Measurements from ENCODE around the gene AFAP1L1.

AFAP1L1 gene

DNA sequence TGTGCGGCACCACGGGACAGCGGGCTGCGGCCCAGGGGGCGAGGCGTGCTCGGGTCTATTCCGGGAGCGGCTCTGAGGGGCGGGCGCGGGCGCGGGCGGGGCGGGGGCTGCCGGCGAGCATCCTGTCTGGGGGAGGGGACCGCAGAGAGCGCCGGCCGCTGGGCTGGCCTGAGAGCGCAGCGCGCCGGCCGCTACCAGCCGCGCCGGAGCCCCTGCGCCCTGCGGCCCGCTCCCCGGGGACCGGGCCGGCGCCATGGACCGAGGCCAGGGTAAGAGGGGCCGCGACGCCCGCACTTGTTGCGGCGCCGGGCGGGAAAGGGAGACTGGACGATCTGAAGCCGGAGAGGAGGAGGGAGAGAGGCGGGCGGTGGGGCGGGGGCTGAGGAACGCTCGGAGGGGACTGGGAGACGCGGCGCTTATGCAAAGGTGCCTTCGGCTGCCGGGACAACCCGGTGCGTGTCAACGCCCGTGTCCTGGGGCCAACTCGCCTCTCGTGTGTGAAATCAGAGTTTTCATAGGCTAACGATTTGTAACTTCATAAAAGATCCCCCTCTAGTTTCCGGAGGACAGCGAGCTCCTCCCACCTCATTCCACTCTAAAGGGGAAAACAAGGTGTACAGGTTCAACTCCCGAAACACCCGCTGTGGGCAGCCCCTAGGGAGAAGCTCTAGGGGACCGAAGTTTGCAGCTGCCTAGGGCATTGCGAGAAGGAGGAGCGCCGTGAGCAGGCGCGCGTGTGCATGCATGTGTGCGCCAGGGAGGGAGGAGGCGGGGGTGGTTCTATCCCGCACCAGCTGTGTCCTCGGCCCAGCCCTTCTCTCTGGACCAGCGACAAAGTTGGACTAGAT is at the start of gene AFAP1L1:
Gene AFAP1L1 (plus strand): TSS at position 144 of the 848 bp plus-strand sequence. CDS start 110 bp downstream, at position 254.
- H3K27ac ChIP-seq: peak within 1 kb of the TSS; percentile 67 to 75
- TF ChIP-seq, protein P1, sequence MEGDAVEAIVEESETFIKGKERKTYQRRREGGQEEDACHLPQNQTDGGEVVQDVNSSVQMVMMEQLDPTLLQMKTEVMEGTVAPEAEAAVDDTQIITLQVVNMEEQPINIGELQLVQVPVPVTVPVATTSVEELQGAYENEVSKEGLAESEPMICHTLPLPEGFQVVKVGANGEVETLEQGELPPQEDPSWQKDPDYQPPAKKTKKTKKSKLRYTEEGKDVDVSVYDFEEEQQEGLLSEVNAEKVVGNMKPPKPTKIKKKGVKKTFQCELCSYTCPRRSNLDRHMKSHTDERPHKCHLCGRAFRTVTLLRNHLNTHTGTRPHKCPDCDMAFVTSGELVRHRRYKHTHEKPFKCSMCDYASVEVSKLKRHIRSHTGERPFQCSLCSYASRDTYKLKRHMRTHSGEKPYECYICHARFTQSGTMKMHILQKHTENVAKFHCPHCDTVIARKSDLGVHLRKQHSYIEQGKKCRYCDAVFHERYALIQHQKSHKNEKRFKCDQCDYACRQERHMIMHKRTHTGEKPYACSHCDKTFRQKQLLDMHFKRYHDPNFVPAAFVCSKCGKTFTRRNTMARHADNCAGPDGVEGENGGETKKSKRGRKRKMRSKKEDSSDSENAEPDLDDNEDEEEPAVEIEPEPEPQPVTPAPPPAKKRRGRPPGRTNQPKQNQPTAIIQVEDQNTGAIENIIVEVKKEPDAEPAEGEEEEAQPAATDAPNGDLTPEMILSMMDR (IDR thresholded peaks at IDR 0.05): no peak
- peak; percentile 77 for DNase-seq (ENCODE audit: low spot score)

DNA sequence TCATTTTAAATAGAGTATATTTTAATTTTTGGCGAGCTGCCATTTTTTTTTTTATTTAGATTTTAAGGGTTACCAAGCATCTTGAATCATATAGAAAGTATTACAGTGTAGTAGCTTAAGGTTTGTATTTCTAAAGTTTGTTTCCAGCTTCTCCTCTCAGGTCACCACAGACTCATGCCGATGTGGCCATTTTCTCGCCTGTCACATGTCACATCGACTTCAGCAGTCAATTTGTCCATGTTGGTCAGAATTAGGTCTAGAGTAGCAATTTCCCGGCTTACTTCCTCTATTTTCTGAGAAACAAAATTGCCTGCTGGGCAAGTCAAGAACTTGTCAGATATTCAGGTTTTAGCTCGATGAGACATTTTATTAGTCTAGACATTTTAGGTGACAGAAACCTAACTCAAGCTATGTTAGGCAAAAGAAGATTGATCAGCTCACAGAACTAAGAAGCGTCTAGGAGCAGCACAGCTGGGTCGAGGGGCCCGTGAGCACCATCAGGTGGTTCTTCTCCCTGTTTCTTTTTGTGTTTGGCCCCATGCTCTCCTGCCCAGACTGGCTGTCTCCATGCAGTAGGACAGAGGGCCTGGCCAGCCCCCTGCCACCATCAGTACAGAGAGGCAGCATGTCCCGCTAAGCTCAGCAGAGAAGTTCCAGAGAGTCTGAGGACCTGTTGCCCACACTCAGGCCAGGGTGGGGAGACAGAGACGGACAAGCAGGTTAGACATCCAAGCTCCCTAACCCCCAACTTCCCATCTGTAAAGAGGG is 48.4 kb upstream of the AFAP1L1 start:
- TF ChIP-seq, protein P1 (IDR thresholded peaks at IDR 0.05): no peak
- H3K4me3 ChIP-seq: no peak overlapping the region
- DNase-seq (ENCODE audit: low spot score): no peak
- peak overlapping the region in 1 of 2 donors; percentile 37 for H3K27ac ChIP-seq

More for the DNA sequence above, at the start of gene AFAP1L1:
- H3K4me3 ChIP-seq: peak within 1 kb of the TSS; percentile 84

DNA sequence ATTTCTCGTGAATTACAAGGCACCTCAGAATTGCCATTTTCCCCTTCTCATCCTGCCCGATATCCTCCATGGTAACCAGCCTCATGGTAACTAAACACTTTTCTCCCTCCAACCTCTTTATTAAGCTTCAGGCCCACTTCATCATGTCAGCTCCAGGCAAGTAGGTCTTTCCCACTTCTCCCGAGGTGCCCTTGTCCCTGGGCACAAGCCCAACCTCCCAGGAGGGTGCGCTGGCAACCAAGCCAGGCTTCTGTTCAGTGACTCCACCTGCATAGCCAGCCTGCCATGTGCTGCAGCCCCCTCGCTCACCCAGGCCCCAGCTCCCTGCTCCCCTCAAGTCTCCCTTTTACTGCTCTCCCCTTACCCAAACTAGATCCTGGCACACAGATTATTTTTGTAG is 47.4 kb upstream of the AFAP1L1 start:
- TF ChIP-seq, protein P1 (IDR thresholded peaks at IDR 0.05): no peak
- no peak overlapping the region for H3K4me3 ChIP-seq
- DNase-seq (ENCODE audit: low spot score): no peak
- H3K27ac ChIP-seq: no peak overlapping the region

DNA sequence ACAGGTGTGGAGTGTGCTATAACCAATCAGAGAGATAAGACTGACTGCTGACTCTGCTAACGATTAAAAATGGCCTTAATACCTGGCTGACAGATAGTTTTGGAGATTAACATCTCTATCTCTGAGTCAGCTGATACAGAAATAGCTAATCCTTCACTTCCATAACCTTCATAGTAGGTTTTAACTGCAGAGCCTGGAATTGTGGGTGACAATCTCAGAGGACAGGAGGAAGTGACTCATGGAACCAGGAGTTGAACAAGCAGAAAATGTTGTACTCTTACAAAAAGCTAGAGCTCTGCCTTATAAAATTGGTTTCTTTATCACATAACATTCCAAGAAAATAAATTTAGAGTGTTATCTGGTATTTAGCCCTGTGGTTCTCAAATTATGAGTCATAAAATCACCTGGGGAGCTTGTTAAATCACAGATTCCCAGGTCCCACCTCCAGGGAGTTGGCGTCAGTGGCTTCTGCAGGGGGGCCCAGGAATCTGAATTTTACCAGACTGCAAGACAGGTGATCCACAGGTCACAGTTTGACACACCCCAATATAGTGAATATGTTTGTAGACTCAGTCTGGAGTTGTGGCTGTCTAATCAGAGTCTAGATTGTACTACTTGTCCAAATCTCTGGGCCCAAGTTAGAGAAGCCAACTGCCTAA is 44.4 kb upstream of the AFAP1L1 start:
- H3K4me3 ChIP-seq: no peak overlapping the region
- H3K27ac ChIP-seq: peak overlapping the region in 1 of 2 donors; percentile 53
- TF ChIP-seq, protein P1 (IDR thresholded peaks at IDR 0.05): no peak
- DNase-seq (ENCODE audit: low spot score): no peak

DNA sequence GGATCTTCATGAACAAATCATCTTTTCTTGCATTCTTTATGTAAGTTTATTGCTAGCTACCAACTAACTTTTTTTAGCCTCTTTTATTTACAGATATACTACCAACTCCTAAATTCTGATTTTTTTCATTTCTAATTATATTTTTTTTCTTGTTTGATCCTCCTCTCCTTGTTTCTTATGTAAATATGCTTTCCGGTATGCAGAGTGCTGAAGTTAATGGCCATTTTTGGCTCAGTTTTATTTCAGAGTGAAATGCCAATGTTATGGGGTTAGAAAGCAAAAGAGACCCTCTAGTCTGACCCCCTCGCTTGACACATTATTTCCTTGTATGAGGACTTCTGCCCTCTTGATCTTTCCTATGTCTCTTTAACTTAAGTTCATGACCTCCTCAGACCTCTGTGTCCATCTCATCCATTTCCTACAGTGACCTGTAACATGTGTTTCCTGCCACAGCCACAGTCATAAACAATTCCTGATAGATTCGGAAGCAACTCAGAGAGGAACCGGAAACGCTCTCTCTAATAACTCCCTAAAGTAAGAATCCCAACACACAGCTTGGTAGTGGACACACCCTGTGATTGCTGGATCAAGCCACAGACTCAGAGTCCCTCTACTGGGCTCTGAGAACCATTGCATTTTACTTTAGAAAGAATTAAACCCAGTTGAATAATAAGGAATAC is 42.9 kb upstream of the AFAP1L1 start:
- TF ChIP-seq, protein P1 (IDR thresholded peaks at IDR 0.05): peak; percentile 47
- Histone ChIP-seq H3K27ac (peak overlapping the region in 1 of 2 donors; percentile 24), H3K4me3 (no peak overlapping the region)
- no peak for DNase-seq (ENCODE audit: low spot score)

DNA sequence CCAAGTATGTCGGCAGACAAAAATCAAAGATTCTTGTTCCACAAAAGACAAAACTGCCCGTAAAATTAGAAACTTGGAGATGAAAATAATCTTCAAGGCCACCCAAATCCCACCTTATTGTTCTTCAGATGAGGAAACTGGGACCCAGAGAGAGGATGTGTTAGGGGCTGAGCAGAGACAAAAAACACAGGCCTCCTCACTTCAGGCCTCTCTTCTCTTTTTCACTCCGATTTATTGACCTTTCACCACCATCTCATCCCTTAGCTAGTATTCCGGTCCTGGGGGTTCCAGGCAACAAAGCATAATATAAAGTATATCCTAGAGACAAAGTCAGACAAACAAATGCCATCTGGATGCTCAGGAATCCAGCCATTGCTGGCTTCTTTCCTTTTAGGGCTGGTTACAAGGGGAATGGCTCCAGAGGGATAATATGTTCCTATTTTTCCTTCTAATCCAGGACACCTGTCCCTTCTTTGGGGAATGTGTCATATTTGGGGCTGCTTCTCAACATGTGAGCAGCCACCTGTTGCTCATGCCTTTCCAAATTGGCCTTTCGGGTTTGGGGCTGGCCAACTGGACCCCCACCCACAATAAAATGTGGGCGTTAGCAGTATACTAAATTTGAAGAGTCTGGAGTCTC is 42.2 kb upstream of the AFAP1L1 start:
- H3K27ac ChIP-seq: no peak overlapping the region
- no peak for DNase-seq (ENCODE audit: low spot score)
- no peak overlapping the region for H3K4me3 ChIP-seq
- TF ChIP-seq, protein P1 (IDR thresholded peaks at IDR 0.05): no peak
